HL-60/S4 treated with phorbol 12-myristate 13-acetate at 8.2 ng/mL for 4 days and 3 days (cell line): ENCODE measurements around the gene POLD1.

Source experiments
- in situ Hi-C: fragments of 300-500 bp; cut with MboI; formaldehyde crosslinking; loops from 2 replicates; pipeline ENCODE4 v1.15.0; 2022; ENCODE audit warnings: low sequenced_read_pairs

The POLD1 gene

DNA sequence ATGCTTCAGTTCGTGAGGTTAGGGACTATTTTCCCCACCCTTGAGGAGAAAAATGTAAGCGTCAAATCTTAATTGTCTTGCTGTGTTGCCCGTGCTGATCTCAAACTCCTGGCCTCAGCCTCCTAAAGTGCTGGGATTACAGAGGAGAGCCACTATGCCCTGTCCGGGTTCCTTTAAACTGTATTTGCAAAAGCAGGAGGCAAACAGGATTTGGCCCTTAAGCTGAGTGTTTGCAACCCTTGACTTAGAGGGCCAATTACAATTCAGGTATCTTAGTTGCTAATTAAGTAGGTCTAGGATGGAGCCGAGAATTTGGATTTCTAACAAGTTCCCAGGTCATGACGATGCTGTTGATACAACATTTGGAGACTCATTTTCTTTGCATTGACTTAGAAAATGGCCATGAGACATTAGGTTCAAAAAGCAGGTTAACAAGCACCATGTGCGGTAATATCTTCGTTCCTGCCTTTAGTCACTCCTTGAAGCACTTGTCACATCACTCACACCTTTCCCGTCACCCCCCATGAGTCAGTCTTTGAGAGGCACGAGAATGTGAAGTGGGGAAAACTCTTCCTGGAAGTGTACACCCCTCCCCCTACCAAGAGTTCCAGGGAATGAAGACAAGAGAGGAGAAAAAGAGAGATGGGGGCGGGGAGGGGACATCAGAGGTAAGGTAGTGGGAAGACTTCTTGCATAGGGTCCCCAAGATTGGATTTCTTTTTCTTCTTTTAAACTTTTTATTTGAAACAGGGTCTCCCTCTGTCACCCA lies 21.3 kb upstream of the POLD1 start:
- in situ Hi-C loops = loop anchor here (10.0 to 25.0 kb wide), 2 partner anchors 102 to 424 kb away; partner anchors contain the start of gene ACP4

- in situ Hi-C loops = loop anchor here (10.0 to 25.0 kb wide), 2 partner anchors 99 to 422 kb away; partner anchors contain the start of gene ACP4
These were observed 18.5 kb upstream of the POLD1 start, which contains the start of gene NAPSA for GRCh38 chr19:50365434-50366306. NAPSA (minus strand) TSS chr19:50365639; CDS start chr19:50365621, 18 bp downstream.

DNA sequence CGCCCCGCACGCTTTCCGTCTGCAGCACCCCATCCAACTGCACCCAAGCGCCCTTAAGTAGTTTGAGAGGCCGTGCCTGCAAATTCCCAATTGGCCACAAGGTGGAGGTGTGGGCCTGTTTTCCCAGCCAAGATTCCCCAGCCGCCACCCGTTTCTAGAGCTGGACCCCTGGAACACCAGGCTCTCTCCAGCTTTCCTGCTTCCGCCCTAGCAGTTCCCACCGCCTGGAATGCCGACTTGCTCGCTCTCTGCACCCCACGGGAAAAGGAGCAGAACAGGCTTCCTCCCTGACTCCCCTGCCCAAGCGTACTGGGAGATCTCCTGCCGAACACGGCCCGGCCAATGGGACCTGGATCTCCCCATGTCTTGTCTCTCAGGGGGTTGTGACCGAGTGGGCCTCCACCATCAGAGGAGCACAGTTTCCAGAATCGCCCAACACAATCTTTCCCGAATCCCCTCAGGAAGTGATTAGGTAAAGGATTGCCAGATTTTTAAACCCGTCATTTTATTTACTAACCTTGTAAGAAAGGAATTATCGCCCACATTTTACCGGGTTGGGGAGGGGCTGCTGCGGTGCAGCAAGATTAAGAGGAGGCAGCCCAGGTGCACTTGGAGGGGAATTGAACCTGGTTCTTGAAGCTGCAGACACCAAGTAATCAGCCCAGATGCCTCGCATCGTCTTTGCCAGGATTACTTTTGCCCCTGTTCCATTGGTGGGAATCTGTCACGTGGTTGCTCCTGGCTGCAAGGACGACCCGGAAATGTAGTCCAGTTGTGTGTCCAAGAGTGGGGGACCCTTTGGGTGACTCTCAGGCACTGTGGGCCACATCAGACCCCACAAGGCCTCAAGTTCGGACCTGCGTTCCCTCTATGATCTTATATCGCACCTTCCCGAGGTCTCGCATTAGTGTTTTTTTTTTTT lies 15.2 kb upstream of the POLD1 start:
- in situ Hi-C loops = loop anchor here (10.0 to 25.0 kb wide), 2 partner anchors 96 to 418 kb away; partner anchors contain the start of gene ACP4

- in situ Hi-C loops = loop anchor here (25.0 kb wide), 1 partner anchor 415 kb away; the partner anchor contains the start of gene ACP4
These were observed 12.2 kb upstream of the POLD1 start for GRCh38 chr19:50371914-50372475.

DNA sequence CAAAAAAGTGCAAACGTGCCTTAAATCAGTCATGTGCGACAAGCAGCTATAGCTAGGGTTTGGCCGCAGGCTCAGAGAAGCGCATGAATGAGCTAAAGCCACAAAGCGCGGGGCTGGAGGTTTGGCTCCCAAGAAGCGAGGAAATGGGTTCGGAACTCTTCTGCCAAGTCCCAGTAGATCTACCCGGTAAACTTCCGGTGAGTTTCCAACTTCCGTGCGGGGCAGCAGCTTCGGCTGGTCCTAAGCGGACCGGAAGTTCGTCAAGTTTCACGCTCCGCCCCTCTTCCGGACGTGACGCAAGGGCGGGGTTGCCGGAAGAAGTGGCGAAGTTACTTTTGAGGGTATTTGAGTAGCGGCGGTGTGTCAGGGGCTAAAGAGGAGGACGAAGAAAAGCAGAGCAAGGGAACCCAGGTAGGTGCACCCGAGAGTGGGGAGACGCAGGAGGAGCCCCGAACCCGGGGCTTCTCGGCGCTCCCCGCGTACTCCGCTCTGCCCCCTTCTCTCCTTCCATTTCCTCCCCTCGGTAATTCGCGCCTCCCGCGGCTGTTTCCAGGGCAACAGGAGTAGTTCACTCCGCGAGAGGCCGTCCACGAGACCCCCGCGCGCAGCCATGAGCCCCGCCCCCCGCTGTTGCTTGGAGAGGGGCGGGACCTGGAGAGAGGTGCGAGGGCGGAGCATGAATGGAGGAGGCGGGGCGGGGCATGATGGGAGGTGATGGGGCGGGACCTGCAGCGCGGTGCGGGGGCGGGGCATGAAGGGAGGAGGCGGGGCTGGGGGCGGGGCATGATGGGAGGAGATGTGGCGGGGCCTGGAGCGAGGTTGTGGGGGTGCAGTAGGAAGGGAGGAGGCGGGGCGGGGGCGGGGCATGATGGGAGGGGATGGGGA lies 7.7 kb upstream of the POLD1 start, which contains the start of gene NR1H2:
Gene NR1H2, plus strand, starts transcription at position 292 of the 885 bp plus-strand sequence. CDS start 1,149 bp downstream, outside the sequence.
- in situ Hi-C loops = no loop called here

DNA sequence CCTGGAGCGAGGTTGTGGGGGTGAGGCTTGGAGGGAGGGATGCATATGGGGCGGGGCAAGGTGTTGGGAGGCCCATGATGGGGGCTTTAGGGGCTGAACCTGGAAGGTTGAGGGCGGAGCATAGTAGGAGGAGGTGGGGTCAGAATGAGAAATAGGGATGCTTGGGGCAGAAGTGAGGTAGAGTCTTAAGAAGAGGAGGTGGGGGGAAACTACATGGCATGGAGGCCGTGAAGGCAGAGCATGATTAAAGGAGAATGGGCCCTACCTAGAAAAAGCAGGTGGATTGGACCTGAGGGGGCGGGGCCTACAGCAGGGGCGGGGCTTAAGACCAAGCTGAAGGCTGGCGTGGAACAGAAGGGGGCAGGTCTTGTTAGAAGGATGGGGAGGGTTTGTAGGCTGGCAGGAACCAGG lies 7.1 kb upstream of the POLD1 start:
- in situ Hi-C loops = no loop called here

DNA sequence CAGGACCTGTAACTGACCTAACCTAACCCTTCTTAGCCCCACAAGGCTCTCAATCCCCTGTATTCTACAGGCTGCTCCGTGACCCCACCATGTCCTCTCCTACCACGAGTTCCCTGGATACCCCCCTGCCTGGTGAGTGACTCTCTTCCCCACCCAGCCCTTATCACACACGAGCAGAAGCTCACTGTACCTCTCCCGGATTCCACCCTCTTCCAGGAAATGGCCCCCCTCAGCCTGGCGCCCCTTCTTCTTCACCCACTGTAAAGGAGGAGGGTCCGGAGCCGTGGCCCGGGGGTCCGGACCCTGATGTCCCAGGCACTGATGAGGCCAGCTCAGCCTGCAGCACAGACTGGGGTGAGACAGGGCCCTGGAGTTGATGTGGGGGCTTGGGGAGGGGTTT lies 6.6 kb upstream of the POLD1 start:
- in situ Hi-C loops = no loop called here

GRCh38 chr19:50378169-50378862 lies 5.8 kb upstream of the POLD1 start:
- in situ Hi-C loops = no loop called here

DNA sequence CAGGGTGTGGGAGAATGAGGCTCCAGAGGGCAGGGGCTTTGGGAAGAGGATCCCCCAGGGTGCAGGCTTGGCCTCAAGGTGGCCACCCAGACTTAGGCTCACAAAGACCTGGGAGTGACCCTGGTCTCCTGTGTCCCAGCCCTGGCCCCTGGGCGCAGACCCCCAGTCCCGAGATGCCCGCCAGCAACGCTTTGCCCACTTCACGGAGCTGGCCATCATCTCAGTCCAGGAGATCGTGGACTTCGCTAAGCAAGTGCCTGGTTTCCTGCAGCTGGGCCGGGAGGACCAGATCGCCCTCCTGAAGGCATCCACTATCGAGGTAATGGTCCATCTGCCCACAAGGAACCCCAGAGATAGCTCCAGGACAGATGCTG lies 5.3 kb upstream of the POLD1 start:
- in situ Hi-C loops = no loop called here

DNA sequence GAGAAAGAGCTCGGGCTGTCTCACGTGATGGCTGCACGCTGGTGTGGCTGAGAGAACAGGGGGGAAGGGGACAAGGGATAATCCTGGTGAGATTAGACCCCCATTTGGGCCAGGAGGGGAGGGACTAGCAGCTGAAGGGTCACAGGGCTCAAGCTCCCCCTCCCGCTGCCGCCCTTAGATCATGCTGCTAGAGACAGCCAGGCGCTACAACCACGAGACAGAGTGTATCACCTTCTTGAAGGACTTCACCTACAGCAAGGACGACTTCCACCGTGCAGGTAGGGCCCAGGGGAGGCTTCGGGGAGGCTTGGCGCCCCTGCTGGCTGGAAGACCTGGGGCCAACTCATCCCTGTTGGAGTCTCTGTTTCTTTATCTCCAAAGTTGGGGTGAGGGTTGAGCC lies 4.5 kb upstream of the POLD1 start:
- in situ Hi-C loops = no loop called here

DNA sequence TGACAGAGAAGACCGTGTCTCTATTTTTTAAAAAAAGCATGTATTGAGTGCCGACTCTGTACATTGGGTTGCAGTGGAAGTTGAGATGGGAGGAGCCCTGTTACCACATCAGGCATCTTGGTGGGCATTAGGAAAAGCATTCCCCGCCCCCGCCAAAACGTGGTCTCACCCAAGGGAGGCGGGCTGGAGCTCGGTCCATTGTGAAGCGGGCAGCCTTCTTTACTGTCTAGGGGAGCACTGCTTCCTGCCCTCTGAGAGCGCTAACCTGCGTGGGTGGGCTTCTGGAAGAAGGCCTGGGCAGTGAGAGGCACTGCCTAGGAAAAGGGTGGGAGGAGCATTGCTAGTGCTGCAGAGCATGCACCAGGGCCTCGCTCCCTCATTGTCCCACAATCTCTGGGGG lies 4.0 kb upstream of the POLD1 start:
- in situ Hi-C loops = no loop called here

GRCh38 chr19:50380751-50381151 lies 3.4 kb upstream of the POLD1 start:
- in situ Hi-C loops = no loop called here

DNA sequence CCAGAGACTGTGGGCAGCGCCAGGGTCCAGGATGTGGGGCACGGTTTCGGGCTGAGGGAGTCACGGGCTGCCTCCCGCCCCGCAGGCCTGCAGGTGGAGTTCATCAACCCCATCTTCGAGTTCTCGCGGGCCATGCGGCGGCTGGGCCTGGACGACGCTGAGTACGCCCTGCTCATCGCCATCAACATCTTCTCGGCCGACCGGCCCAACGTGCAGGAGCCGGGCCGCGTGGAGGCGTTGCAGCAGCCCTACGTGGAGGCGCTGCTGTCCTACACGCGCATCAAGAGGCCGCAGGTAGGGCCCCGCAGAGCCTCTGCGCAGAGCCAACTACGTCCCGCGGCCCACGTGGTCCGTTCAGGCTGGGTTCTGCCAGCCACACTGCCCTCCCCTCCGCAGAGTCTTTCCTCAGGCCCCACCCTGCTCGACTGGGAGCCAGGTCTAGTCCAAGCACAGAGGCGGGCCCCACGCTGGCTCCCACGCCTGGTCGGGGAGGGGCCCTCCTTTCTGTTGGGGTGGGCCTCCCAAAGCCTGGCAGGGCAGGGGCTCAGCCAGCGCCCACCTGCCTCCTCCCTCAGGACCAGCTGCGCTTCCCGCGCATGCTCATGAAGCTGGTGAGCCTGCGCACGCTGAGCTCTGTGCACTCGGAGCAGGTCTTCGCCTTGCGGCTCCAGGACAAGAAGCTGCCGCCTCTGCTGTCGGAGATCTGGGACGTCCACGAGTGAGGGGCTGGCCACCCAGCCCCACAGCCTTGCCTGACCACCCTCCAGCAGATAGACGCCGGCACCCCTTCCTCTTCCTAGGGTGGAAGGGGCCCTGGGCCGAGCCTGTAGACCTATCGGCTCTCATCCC lies 2.0 kb upstream of the POLD1 start:
- in situ Hi-C loops = no loop called here

GRCh38 chr19:50383001-50383851 lies 921 bp upstream of the POLD1 start:
- in situ Hi-C loops = no loop called here

DNA sequence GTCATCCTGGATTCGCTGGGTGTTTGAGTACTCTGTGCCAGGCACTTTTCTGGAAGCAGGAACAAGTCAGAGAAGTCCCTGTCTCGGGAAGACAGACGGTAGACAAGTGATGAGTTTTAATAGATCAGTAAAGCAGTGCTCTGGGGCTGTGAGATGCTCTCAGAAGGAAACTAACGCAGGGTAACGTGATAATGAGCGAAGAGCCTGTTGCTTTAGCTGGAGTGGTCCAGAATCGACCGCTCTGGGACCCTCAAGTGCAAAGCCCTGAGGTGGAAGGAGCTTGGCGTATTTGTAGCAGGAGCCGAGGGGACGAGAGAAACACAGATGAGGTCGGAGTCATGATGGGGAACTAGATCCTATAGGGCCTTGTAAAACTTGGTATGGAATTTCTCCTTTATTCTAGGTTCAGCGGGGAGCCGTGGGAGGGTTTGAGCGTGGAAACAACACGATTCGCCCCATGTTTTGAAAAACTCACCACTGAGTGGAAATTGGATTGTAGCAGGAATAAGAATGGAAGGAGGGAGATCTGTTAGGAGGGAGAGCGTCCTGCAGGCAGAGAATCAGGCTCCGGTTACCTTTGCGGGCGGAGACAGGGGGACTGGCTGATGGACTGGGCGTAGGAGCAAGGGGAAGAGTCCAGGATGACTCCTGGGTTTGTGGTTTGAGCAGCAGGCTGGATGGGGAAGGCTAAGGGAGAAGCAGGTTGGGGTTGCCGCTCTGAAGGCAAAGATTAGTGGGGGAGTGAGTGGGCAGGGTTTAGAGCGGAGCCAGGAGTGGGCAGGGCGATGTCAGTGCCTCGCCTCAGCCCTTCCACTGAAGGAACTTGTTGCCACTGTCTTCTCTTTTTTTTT lies 763 bp downstream of the POLD1 start:
- in situ Hi-C loops = no loop called here
